GM21737 (cell line): ENCODE results near the gene RAB3GAP2.
"Not testable (repeated sequence)": the region's sequence is repeated elsewhere in the genome, so short reads cannot be mapped to it uniquely, and the experiment has no call there.

Experiments used
- ATAC-seq: cut with Tn5 transposase; IDR thresholded peaks from one replicate; pipeline ENCODE4 v1.9.1; 2021; ENCODE audit warnings: mild to moderate bottlenecking, moderate library complexity; ENCODE audit not compliant: unreplicated experiment

The RAB3GAP2 gene

GRCh38 chr1:220272047-220272840 is at the start of gene RAB3GAP2:
Gene RAB3GAP2 (minus strand): TSS chr1:220272453. CDS start chr1:220272337, 116 bp downstream.
- peak; percentile 96 for ATAC-seq

- no peak for ATAC-seq
These were observed 49.5 kb upstream of the RAB3GAP2 start for GRCh38 chr1:220321758-220322157.

- ATAC-seq: no peak
These were observed 48.5 kb upstream of the RAB3GAP2 start for GRCh38 chr1:220320709-220321108.

GRCh38 chr1:220318673-220319072 is 46.4 kb upstream of the RAB3GAP2 start:
- no peak for ATAC-seq

GRCh38 chr1:220317161-220317560 is 44.9 kb upstream of the RAB3GAP2 start:
- no peak for ATAC-seq

- ATAC-seq: no peak
These were observed 44.1 kb upstream of the RAB3GAP2 start for GRCh38 chr1:220316305-220316704.

GRCh38 chr1:220315070-220315839 is 43.0 kb upstream of the RAB3GAP2 start:
- no peak for ATAC-seq

GRCh38 chr1:220313576-220313975 is 41.3 kb upstream of the RAB3GAP2 start:
- no peak for ATAC-seq

- ATAC-seq: not testable (repeated sequence)
These were observed 37.9 kb upstream of the RAB3GAP2 start for GRCh38 chr1:220310147-220310546.

- no peak for ATAC-seq
These were observed 35.4 kb upstream of the RAB3GAP2 start for GRCh38 chr1:220307607-220308006.

GRCh38 chr1:220306339-220306738 is 34.1 kb upstream of the RAB3GAP2 start:
- no peak for ATAC-seq

- ATAC-seq: no peak
These were observed 31.6 kb upstream of the RAB3GAP2 start for GRCh38 chr1:220303871-220304270.

- no peak for ATAC-seq
These were observed 29.4 kb upstream of the RAB3GAP2 start for GRCh38 chr1:220301630-220302029.

- no peak for ATAC-seq
These were observed 28.3 kb upstream of the RAB3GAP2 start for GRCh38 chr1:220300442-220301121.

GRCh38 chr1:220299337-220299736 is 27.1 kb upstream of the RAB3GAP2 start:
- no peak for ATAC-seq

- ATAC-seq: no peak
These were observed 26.4 kb upstream of the RAB3GAP2 start for GRCh38 chr1:220298470-220299205.

GRCh38 chr1:220296981-220297380 is 24.7 kb upstream of the RAB3GAP2 start:
- ATAC-seq: no peak

- ATAC-seq: no peak
These were observed 22.6 kb upstream of the RAB3GAP2 start for GRCh38 chr1:220294846-220295301.

- ATAC-seq: no peak
These were observed 19.3 kb upstream of the RAB3GAP2 start for GRCh38 chr1:220291580-220291979.

- ATAC-seq: no peak
These were observed 18.0 kb upstream of the RAB3GAP2 start for GRCh38 chr1:220290140-220290761.
